GM23338 (cell line): ENCODE data around the gene SRGAP3. TPM values are rescaled to one million over a fixed set of nuclear protein-coding genes. Genes with fewer than 3 reads are reported as not detected.
A peak's percentile ranks its signal among the peaks of the same experiment; 100 is the strongest.

Experiments
- ATAC-seq: fragments of 200-7000 bp; cut with Tn5 transposase; 3 replicates; pipeline ENCODE4 v1.9.1; 2020
- DNase-seq: peaks from one replicate; pipeline ENCODE4 v3.0.0-alpha.2; 2015; ENCODE audit warnings: low spot score
- H2AFZ ChIP-seq: fragments of 200-600 bp; sonication (generic); 2 replicates; pipeline ENCODE4 v1.8.0; 2016; ENCODE audit warnings: antibody characterized with exemption, mild to moderate bottlenecking, moderate library complexity
- H3F3A ChIP-seq: fragments of 200-600 bp; sonication (generic); replicated peaks from 2 replicates; pipeline ENCODE4 v1.8.0; 2017; ENCODE audit warnings: antibody characterized with exemption, mixed run types, low read depth
- H3K27ac ChIP-seq: fragments of 200-600 bp; sonication (generic); 2 replicates; pipeline ENCODE4 v1.6.1; 2016; ENCODE audit warnings: low read depth
- H3K27me3 ChIP-seq: fragments of 200-600 bp; sonication (generic); 2 replicates; pipeline ENCODE4 v1.8.0; 2016; ENCODE audit warnings: mild to moderate bottlenecking, mixed run types, moderate library complexity; ENCODE audit not compliant: insufficient read depth
- H3K36me3 ChIP-seq: fragments of 200-600 bp; sonication (generic); 2 replicates; pipeline ENCODE4 v1.8.0; 2016; ENCODE audit warnings: mild to moderate bottlenecking; ENCODE audit not compliant: insufficient read depth
- H3K4me1 ChIP-seq: fragments of 200-600 bp; sonication (generic); 2 replicates; pipeline ENCODE4 v1.8.0; 2016; ENCODE audit warnings: mild to moderate bottlenecking, moderate library complexity; ENCODE audit not compliant: insufficient read depth
- H3K4me2 ChIP-seq: fragments of 200-600 bp; sonication (generic); 2 replicates; pipeline ENCODE4 v1.7.1; 2017; ENCODE audit warnings: mixed run types
- H3K4me3 ChIP-seq: fragments of 200-600 bp; sonication (generic); 2 replicates; pipeline ENCODE4 v1.6.1; 2016; ENCODE audit warnings: mixed run types
- H3K79me2 ChIP-seq: fragments of 200-600 bp; sonication (generic); replicated peaks from 2 replicates; pipeline ENCODE4 v1.8.0; 2017; ENCODE audit warnings: mild to moderate bottlenecking; ENCODE audit not compliant: insufficient read depth
- H3K9me2 ChIP-seq: fragments of 200-600 bp; sonication (generic); 2 replicates; pipeline ENCODE4 v1.8.0; 2017; ENCODE audit not compliant: insufficient read depth
- H4K20me1 ChIP-seq: fragments of 200-600 bp; sonication (generic); replicated peaks from 2 replicates; pipeline ENCODE4 v1.8.0; 2017; ENCODE audit warnings: mild to moderate bottlenecking; ENCODE audit not compliant: insufficient read depth
- H3K27ac Mint-ChIP-seq: 2 replicates; pipeline ENCODE4 v1.8.0; 2020; ENCODE audit warnings: inconsistent platforms, mild to moderate bottlenecking, moderate library complexity, mixed read lengths
- H3K27me3 Mint-ChIP-seq: 3 replicates; pipeline ENCODE4 v1.8.0; 2022; ENCODE audit warnings: low read depth, mild to moderate bottlenecking, moderate library complexity, mixed read lengths, inconsistent platforms; ENCODE audit not compliant: insufficient read depth, poor library complexity
- H3K36me3 Mint-ChIP-seq: 3 replicates; pipeline ENCODE4 v1.8.0; 2021; ENCODE audit warnings: low read depth, mild to moderate bottlenecking, inconsistent platforms, moderate library complexity, mixed read lengths
- H3K4me1 Mint-ChIP-seq: 3 replicates; pipeline ENCODE4 v1.8.0; 2020; ENCODE audit warnings: mild to moderate bottlenecking, inconsistent platforms, mixed read lengths
- H3K4me3 Mint-ChIP-seq: 3 replicates; pipeline ENCODE4 v1.8.0; 2021; ENCODE audit warnings: moderate library complexity, mild to moderate bottlenecking, inconsistent platforms, mixed read lengths
- H3K9me3 Mint-ChIP-seq: 3 replicates; pipeline ENCODE4 v1.8.0; 2020; ENCODE audit warnings: moderate library complexity, mild to moderate bottlenecking, inconsistent platforms, mixed read lengths
- CREB1 ChIP-seq: fragments of 250-450 bp; sonication (Bioruptor Pico); IDR thresholded peaks from 2 replicates; pipeline ENCODE4 v1.5.0; 2020; ENCODE audit warnings: low read depth, mild to moderate bottlenecking, moderate library complexity
- ETS1 ChIP-seq: IDR thresholded peaks from 2 replicates; pipeline ENCODE4 v1.6.1; 2016; ENCODE audit warnings: antibody characterized with exemption
- EZH2 ChIP-seq: fragments of 200-600 bp; sonication (generic); IDR thresholded peaks from one replicate; pipeline ENCODE4 v1.8.0; 2017; ENCODE audit warnings: antibody characterized with exemption, mild to moderate bottlenecking, low read depth; ENCODE audit not compliant: unreplicated experiment
- EZH2phosphoT487 ChIP-seq: fragments of 200-600 bp; sonication (generic); IDR thresholded peaks from one replicate; pipeline ENCODE4 v1.8.1; 2018; ENCODE audit warnings: antibody characterized with exemption; ENCODE audit not compliant: unreplicated experiment
- JUNB ChIP-seq: IDR thresholded peaks from one replicate; pipeline ENCODE4 v1.6.1; 2016; ENCODE audit warnings: antibody characterized with exemption; ENCODE audit not compliant: unreplicated experiment
- NANOG ChIP-seq: IDR thresholded peaks from 2 replicates; pipeline ENCODE4 v1.6.1; 2016; ENCODE audit warnings: antibody characterized with exemption, borderline replicate concordance
- POLR2AphosphoS5 ChIP-seq: IDR thresholded peaks from 2 replicates; pipeline ENCODE4 v1.6.1; 2016; ENCODE audit warnings: antibody characterized with exemption, low read depth
- REST ChIP-seq: IDR thresholded peaks from one replicate; pipeline ENCODE4 v1.6.1; 2018; ENCODE audit warnings: antibody characterized with exemption; ENCODE audit not compliant: unreplicated experiment
- STAT1 ChIP-seq: IDR thresholded peaks from one replicate; pipeline ENCODE4 v1.6.1; 2016; ENCODE audit warnings: antibody characterized with exemption; ENCODE audit not compliant: unreplicated experiment
- ZNF114 ChIP-seq: fragments of 250-450 bp; sonication (Bioruptor Pico); IDR thresholded peaks from 2 replicates; pipeline ENCODE4 v1.5.0; 2020; ENCODE audit warnings: mild to moderate bottlenecking, moderate library complexity
- ZNF331 ChIP-seq: fragments of 250-450 bp; sonication (Bioruptor Pico); IDR thresholded peaks from 2 replicates; pipeline ENCODE4 v1.5.0; 2020; ENCODE audit warnings: low read depth, mild to moderate bottlenecking, moderate library complexity
- ZNF462 ChIP-seq: fragments of 250-450 bp; sonication (Bioruptor Pico); IDR thresholded peaks from 2 replicates; pipeline ENCODE4 v1.5.0; 2020; ENCODE audit warnings: mild to moderate bottlenecking, moderate library complexity
- polyA plus RNA-seq: library from polyadenylated mRNA; unstranded; fragments of >200 nt; fragmentation: Nextera tagmentation; extraction: Ambion mirVana; gene quantifications from 2 replicates; pipeline ENCODE4 v1.2.1, GENCODE V29; 2016
- total RNA-seq: library from RNA; depleted of rRNA; stranded (reverse); fragments of >200 nt; shearing (Covaris generic); gene quantifications from 2 replicates; pipeline ENCODE4 v1.2.3, GENCODE V29; 2014

The SRGAP3 gene
- total and polyA plus RNA-seq, 2 experiments from 2014 or later, result 6.4 to 9.4 TPM

- Mint-ChIP-seq H3K9me3 (no peaks in the 10 kb centered on the region), H3K4me3 (no peak overlapping the region), H3K27me3 (peaks cover 8% of the 10 kb centered on the region), H3K36me3 (no peaks in the 10 kb centered on the region), H3K4me1 (peaks cover 14% of the 10 kb centered on the region), H3K27ac (no peak overlapping the region)
- H2AFZ ChIP-seq, result no peak overlapping the region
- ATAC-seq (peak; percentile 60), DNase-seq (peak; percentile 50)
- H3F3A ChIP-seq, result no peaks in the 10 kb centered on the region
- peaks cover 5% of the 10 kb centered on the region for H3K4me1 ChIP-seq
- TF ChIP-seq EZH2 (no peak), EZH2phosphoT487 (no peak), CREB1 (no peak), ZNF462 (CRISPR knock-in tag) (no peak), ZNF331 (CRISPR knock-in tag) (no peak), POLR2AphosphoS5 (no peak), JUNB (no peak), ETS1 (no peak), NANOG (no peak), REST (no peak), STAT1 (no peak), ZNF114 (no peak)
- H3K27me3 ChIP-seq, result no peaks in the 10 kb centered on the region
- no peaks in the 10 kb centered on the region for H4K20me1 ChIP-seq
- no peaks in the 10 kb centered on the region for H3K36me3 ChIP-seq
- no peak overlapping the region for H3K4me2 ChIP-seq
- H3K27ac ChIP-seq, result no peak overlapping the region
- no peaks in the 10 kb centered on the region for H3K9me2 ChIP-seq
- H3K4me3 ChIP-seq, result no peak overlapping the region
- H3K79me2 ChIP-seq, result no peaks in the 10 kb centered on the region
These were observed 91.6 kb downstream of the SRGAP3 start for GRCh38 chr3:9157651-9158362.
